Measurements from ENCODE around the gene NEAT1. TPM values are rescaled to one million over a fixed set of nuclear protein-coding genes. Genes with fewer than 3 reads are reported as not detected.

NEAT1 gene
- total and polyA plus RNA-seq, 9 of the 15 experiments (the other 6 are each of a cell fraction or from before 2014, with no cell fraction given), result 20.1 to 389 (median 62.8) TPM

- FAIRE-seq, result no peak
- H3K9ac ChIP-seq (ENCODE audit: insufficient read depth in 1 of 2, low read depth in 2 of 2, low read length in 2 of 2), result peak overlapping the region in 1 of 2 experiments; percentile 81; a peak in 2 of 4 replicates
- no peak for TF ChIP-seq MYC (IDR thresholded peaks at IDR 0.05; ENCODE audit: low read depth, low read length)
- TF ChIP-seq MYC (CRISPR knock-in tag; IDR thresholded peaks at IDR 0.05; ENCODE audit: borderline replicate concordance, low read depth), result no peak
- TF ChIP-seq RBFOX2 (IDR thresholded peaks at IDR 0.05; ENCODE audit: low read depth, low read length), result 0 out of 2 replicates have a peak, but pooled peaks have one; percentile 19
- no peak overlapping the region for H2AFZ ChIP-seq (ENCODE audit: low read depth, low read length)
- no peaks in the 10 kb centered on the region for H3K27me3 ChIP-seq (ENCODE audit: control insufficient read depth in 2 of 2, insufficient read depth in 2 of 2, low read length in 2 of 2)
- intact Hi-C loops (cut with micrococcal nuclease) (no loop called here), in situ Hi-C loops (cut with MboI) (no loop called here)
- no peaks in the 10 kb centered on the region for H3K9me3 ChIP-seq (replicated peaks; ENCODE audit: control insufficient read depth, insufficient read depth, low read depth, low read length)
- H3K9me1 ChIP-seq (ENCODE audit: control insufficient read depth, insufficient read depth, low read length), result no peaks in the 10 kb centered on the region
- H3K4me2 ChIP-seq (ENCODE audit: insufficient read depth, low read length), result no peak overlapping the region
- DNase-seq (ENCODE audit: extremely low read depth in 1 of 4, low spot score in 3 of 4), result no peak
- peaks cover 28% of the 10 kb centered on the region for H3K79me2 ChIP-seq (ENCODE audit: control insufficient read depth, insufficient read depth, low read length)
- WGBS (ENCODE audit: insufficient coverage, low coverage, missing lambda C conversion rate), result 75% methylated on average over 12 of the region's 13 CpGs
- no peak for ATAC-seq
- H3K4me1 ChIP-seq (replicated peaks in 1 of 2; ENCODE audit: control insufficient read depth in 2 of 2, insufficient read depth in 2 of 2, low read length in 2 of 2), result peaks cover 10 to 51% of the 10 kb centered on the region in 2 experiments; a peak in 4 of 5 replicates
- H3K4me3 ChIP-seq, result no peak overlapping the region
- peaks cover 9% of the 10 kb centered on the region for H4K20me1 ChIP-seq (replicated peaks; ENCODE audit: control insufficient read depth, insufficient read depth, low read length)
- no TSS peak for BruUV-seq (replicated peaks)
- H3K27ac ChIP-seq (ENCODE audit: extremely low read depth, low read depth, low read length), result no peak overlapping the region
- POLR2A ChIA-PET, result interaction anchor here (0.6 to 16.2 kb wide), 5 partner anchors 11 to 218 kb away, joined by 3 to 250 read pairs (median 4); partner anchors contain the start of genes MALAT1 and NEAT1
- CTCF ChIA-PET (ENCODE audit: low intra/inter-chr PET ratio), result no interaction called here
- peaks cover 81% of the 10 kb centered on the region; the same call in 2 of the 3 replicates for H3K36me3 ChIP-seq (ENCODE audit: control insufficient read depth, insufficient read depth, low read length)
These were observed 30.3 kb upstream of the NEAT1 start for GRCh38 chr11:65392186-65392829.

- peaks cover 9% of the 10 kb centered on the region for H4K20me1 ChIP-seq (replicated peaks; ENCODE audit: control insufficient read depth, insufficient read depth, low read length)
- intact Hi-C loops (cut with micrococcal nuclease), result no loop called here
- no peak for TF ChIP-seq PTRF (tag; IDR thresholded peaks at IDR 0.05)
- no peak for TF ChIP-seq ZNF354B (CRISPR knock-in tag; IDR thresholded peaks at IDR 0.05)
- TF ChIP-seq KLF10 (CRISPR knock-in tag; IDR thresholded peaks at IDR 0.05), result no peak
- TF ChIP-seq ZNF384 (IDR thresholded peaks at IDR 0.05; ENCODE audit: low read depth, low read length), result no peak
- TF ChIP-seq GABPA (tag; conservative IDR thresholded peaks at IDR 0.05; ENCODE audit: low read depth), result no peak
- TF ChIP-seq NEUROD1 (IDR thresholded peaks at IDR 0.05; ENCODE audit: borderline replicate concordance, low read depth, low read length, partially characterized antibody), result no peak
- TF ChIP-seq, protein P1, sequence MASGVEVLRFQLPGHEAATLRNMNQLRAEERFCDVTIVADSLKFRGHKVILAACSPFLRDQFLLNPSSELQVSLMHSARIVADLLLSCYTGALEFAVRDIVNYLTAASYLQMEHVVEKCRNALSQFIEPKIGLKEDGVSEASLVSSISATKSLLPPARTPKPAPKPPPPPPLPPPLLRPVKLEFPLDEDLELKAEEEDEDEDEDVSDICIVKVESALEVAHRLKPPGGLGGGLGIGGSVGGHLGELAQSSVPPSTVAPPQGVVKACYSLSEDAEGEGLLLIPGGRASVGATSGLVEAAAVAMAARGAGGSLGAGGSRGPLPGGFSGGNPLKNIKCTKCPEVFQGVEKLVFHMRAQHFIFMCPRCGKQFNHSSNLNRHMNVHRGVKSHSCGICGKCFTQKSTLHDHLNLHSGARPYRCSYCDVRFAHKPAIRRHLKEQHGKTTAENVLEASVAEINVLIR (CRISPR knock-in tag; IDR thresholded peaks at IDR 0.05), result no peak
- no peak for TF ChIP-seq CBX2 (IDR thresholded peaks at IDR 0.05; ENCODE audit: insufficient read depth, low read length, poor library complexity, severe bottlenecking)
- no peak for TF ChIP-seq HSF4 (CRISPR knock-in tag; IDR thresholded peaks at IDR 0.05; ENCODE audit: borderline replicate concordance)
- no peak for TF ChIP-seq NRF1 (conservative IDR thresholded peaks at IDR 0.05 in 1 of 2, IDR thresholded peaks at IDR 0.05 in 1 of 2)
- no peak for TF ChIP-seq TCF3 (CRISPR knock-in tag; IDR thresholded peaks at IDR 0.05)
- TF ChIP-seq RB1 (IDR thresholded peaks at IDR 0.05; ENCODE audit: low read depth), result no peak
- TF ChIP-seq ZFX (CRISPR knock-in tag; IDR thresholded peaks at IDR 0.05), result no peak
These were observed 29.7 kb upstream of the NEAT1 start for GRCh38 chr11:65392899-65393298.

More at GRCh38 chr11:65392899-65393298, 29.7 kb upstream of the NEAT1 start:
- ChIA-PET POLR2A (interaction anchor here (0.6 to 16.2 kb wide), 6 partner anchors 10 to 217 kb away, joined by 3 to 250 read pairs (median 4); partner anchors contain the start of genes MALAT1 and NEAT1), CTCF (ENCODE audit: low intra/inter-chr PET ratio) (no interaction called here)
- BruUV-seq (replicated peaks), result no TSS peak
- ATAC-seq (no peak), FAIRE-seq (no peak), DNase-seq (ENCODE audit: extremely low read depth in 1 of 4, low spot score in 3 of 4) (no peak)
- Histone ChIP-seq H2AFZ (ENCODE audit: low read depth, low read length) (no peak overlapping the region), H3K9me1 (ENCODE audit: control insufficient read depth, insufficient read depth, low read length) (no peaks in the 10 kb centered on the region), H3K79me2 (ENCODE audit: control insufficient read depth, insufficient read depth, low read length) (peaks cover 24% of the 10 kb centered on the region), H3K36me3 (ENCODE audit: control insufficient read depth, insufficient read depth, low read length) (peaks cover 80% of the 10 kb centered on the region; the same call in 2 of the 3 replicates), H3K27ac (ENCODE audit: extremely low read depth, low read depth, low read length) (no peak overlapping the region), H3K27me3 (ENCODE audit: control insufficient read depth in 2 of 2, insufficient read depth in 2 of 2, low read length in 2 of 2) (no peaks in the 10 kb centered on the region), H3K9ac (ENCODE audit: insufficient read depth in 1 of 2, low read depth in 2 of 2, low read length in 2 of 2) (peak overlapping the region in 1 of 2 experiments; percentile 2; a peak in 2 of 4 replicates), H3K4me1 (replicated peaks in 1 of 2; ENCODE audit: control insufficient read depth in 2 of 2, insufficient read depth in 2 of 2, low read length in 2 of 2) (peaks cover 10 to 47% of the 10 kb centered on the region in 2 experiments; a peak in 4 of 5 replicates), H3K9me3 (replicated peaks; ENCODE audit: control insufficient read depth, insufficient read depth, low read depth, low read length) (no peaks in the 10 kb centered on the region), H3K4me2 (ENCODE audit: insufficient read depth, low read length) (no peak overlapping the region), H3K4me3 (no peak overlapping the region)
- 87% methylated on average over 4 of the region's 5 CpGs for WGBS (ENCODE audit: insufficient coverage, low coverage, missing lambda C conversion rate)
- in situ Hi-C loops (cut with MboI), result no loop called here

All from K562 (cell line).